Measurements from ENCODE around the gene COL19A1.
"Not testable (repeated sequence)": the region's sequence is repeated elsewhere in the genome, so short reads cannot be mapped to it uniquely, and the experiment has no call there.

DNA sequence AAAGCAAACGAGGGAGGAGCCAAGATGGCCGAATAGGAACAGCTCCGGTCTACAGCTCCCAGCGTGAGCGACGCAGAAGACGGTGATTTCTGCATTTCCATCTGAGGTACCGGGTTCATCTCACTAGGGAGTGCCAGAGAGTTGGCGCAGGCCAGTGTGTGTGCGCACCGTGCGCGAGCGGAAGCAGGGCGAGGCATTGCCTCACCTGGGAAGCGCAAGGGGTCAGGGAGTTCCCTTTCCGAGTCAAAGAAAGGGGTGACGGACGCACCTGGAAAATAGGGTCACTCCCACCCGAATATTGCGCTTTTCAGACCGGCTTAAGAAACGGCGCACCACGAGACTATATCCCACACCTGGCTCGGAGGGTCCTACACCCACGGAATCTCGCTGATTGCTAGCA is 144.0 kb downstream of the COL19A1 start:
- not testable (repeated sequence) for TF ChIP-seq CTCF (conservative IDR thresholded peaks at IDR 0.05; ENCODE audit: low read depth in 2 of 2); POLR2AphosphoS5 (IDR thresholded peaks at IDR 0.05; ENCODE audit: low read depth); EZH2phosphoT487 (IDR thresholded peaks at IDR 0.05; ENCODE audit: unreplicated experiment); REST (IDR thresholded peaks at IDR 0.05; ENCODE audit: unreplicated experiment); EZH2 (IDR thresholded peaks at IDR 0.05; ENCODE audit: low read depth, unreplicated experiment); JUNB (IDR thresholded peaks at IDR 0.05; ENCODE audit: unreplicated experiment); CREB1 (CRISPR knock-in tag; IDR thresholded peaks at IDR 0.05; ENCODE audit: low read depth); STAT1 (IDR thresholded peaks at IDR 0.05; ENCODE audit: unreplicated experiment)
- TF ChIP-seq, protein P1, sequence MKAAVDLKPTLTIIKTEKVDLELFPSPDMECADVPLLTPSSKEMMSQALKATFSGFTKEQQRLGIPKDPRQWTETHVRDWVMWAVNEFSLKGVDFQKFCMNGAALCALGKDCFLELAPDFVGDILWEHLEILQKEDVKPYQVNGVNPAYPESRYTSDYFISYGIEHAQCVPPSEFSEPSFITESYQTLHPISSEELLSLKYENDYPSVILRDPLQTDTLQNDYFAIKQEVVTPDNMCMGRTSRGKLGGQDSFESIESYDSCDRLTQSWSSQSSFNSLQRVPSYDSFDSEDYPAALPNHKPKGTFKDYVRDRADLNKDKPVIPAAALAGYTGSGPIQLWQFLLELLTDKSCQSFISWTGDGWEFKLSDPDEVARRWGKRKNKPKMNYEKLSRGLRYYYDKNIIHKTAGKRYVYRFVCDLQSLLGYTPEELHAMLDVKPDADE (IDR thresholded peaks at IDR 0.05): not testable (repeated sequence)

Data from GM23338 (cell line).